ENCODE results near the gene ITGA3. TPM values are rescaled to one million over a fixed set of nuclear protein-coding genes. Genes with fewer than 3 reads are reported as not detected.

ITGA3 gene
- total RNA-seq, 3 donors from 2014 or later: 9.2 to 10.2 (median 9.4) TPM

GRCh38 chr17:50106393-50107131 lies 50.7 kb downstream of the ITGA3 start:
- no peaks in the 10 kb centered on the region for H3K4me1 Mint-ChIP-seq (ENCODE audit: low read depth)
- no peak for ATAC-seq
- peaks cover 13% of the 10 kb centered on the region for H3K36me3 Mint-ChIP-seq (ENCODE audit: insufficient read depth)
- no peak for DNase-seq
- H3K9me3 Mint-ChIP-seq: no peaks in the 10 kb centered on the region
- no peak overlapping the region for H3K4me3 Mint-ChIP-seq
- no peaks in the 10 kb centered on the region for H3K27me3 Mint-ChIP-seq (ENCODE audit: low read depth)

- H3K4me3 Mint-ChIP-seq: no peak overlapping the region
- no peaks in the 10 kb centered on the region for H3K9me3 Mint-ChIP-seq
- peaks cover 13% of the 10 kb centered on the region for H3K36me3 Mint-ChIP-seq (ENCODE audit: insufficient read depth)
- H3K27me3 Mint-ChIP-seq (ENCODE audit: low read depth): no peaks in the 10 kb centered on the region
- no peaks in the 10 kb centered on the region for H3K4me1 Mint-ChIP-seq (ENCODE audit: low read depth)
- DNase-seq (no peak), ATAC-seq (no peak)
Observed at GRCh38 chr17:50107790-50108414, 52.0 kb downstream of the ITGA3 start.

GRCh38 chr17:50108556-50108955 lies 52.6 kb downstream of the ITGA3 start:
- ATAC-seq (no peak), DNase-seq (no peak)
- Mint-ChIP-seq H3K36me3 (ENCODE audit: insufficient read depth) (peaks cover 13% of the 10 kb centered on the region), H3K4me1 (ENCODE audit: low read depth) (no peaks in the 10 kb centered on the region), H3K4me3 (no peak overlapping the region), H3K27me3 (ENCODE audit: low read depth) (no peaks in the 10 kb centered on the region), H3K9me3 (no peaks in the 10 kb centered on the region)

GRCh38 chr17:50109207-50109606 lies 53.3 kb downstream of the ITGA3 start:
- no peaks in the 10 kb centered on the region for H3K4me1 Mint-ChIP-seq (ENCODE audit: low read depth)
- ATAC-seq: no peak
- H3K27me3 Mint-ChIP-seq (ENCODE audit: low read depth): no peaks in the 10 kb centered on the region

GRCh38 chr17:50109785-50110184 lies 53.9 kb downstream of the ITGA3 start:
- ATAC-seq (no peak), DNase-seq (no peak)
- Mint-ChIP-seq H3K9me3 (no peaks in the 10 kb centered on the region), H3K36me3 (ENCODE audit: insufficient read depth) (peaks cover 13% of the 10 kb centered on the region), H3K4me1 (ENCODE audit: low read depth) (no peaks in the 10 kb centered on the region), H3K27me3 (ENCODE audit: low read depth) (no peaks in the 10 kb centered on the region), H3K4me3 (no peak overlapping the region)

More at GRCh38 chr17:50109207-50109606, 53.3 kb downstream of the ITGA3 start:
- no peak for DNase-seq
- H3K9me3 Mint-ChIP-seq: no peaks in the 10 kb centered on the region
- peaks cover 13% of the 10 kb centered on the region for H3K36me3 Mint-ChIP-seq (ENCODE audit: insufficient read depth)
- no peak overlapping the region for H3K4me3 Mint-ChIP-seq

DNA sequence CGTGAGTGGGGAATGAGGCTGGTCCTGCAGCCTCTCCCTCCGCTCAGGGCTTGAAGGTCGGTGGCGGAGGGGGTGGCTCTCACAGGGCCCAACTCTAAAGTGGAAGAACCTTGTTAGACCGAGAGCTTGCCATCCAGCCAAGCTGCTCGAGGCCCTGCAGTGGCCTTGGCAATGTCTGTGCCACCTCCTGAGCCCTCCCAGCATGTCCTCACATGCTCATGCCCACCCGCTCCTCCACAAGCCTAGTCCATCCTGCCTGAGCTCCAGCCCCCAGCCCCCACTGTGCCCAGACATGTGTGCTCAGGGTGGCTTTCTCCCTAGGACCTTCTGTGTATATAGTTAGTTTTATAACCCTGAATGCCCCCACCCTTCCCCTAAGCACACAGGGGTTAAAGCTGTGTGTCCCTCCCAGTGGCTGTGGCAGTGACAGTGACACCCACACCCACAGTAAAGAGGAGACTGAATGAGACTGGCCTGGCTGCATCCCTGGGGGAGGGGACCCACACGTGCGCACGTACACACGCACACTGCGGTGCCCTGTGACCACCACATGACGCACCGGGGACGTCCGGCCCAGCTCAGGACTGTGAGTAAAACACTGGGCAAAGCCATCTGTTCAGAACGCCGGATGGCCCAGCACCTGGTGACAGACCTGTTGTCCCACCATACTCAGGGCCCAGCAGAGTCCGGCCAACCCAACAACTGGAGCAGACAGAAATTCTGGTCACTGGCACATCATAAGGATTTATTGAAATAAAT lies 54.9 kb downstream of the ITGA3 start:
- ATAC-seq (no peak), DNase-seq (no peak)
- peaks cover 7% of the 10 kb centered on the region for H3K27me3 Mint-ChIP-seq (ENCODE audit: low read depth)
- no peaks in the 10 kb centered on the region for H3K9me3 Mint-ChIP-seq
- H3K36me3 Mint-ChIP-seq (ENCODE audit: insufficient read depth): peaks cover 11% of the 10 kb centered on the region
- H3K4me3 Mint-ChIP-seq: no peak overlapping the region
- H3K4me1 Mint-ChIP-seq (ENCODE audit: low read depth): peaks cover 3% of the 10 kb centered on the region

DNA sequence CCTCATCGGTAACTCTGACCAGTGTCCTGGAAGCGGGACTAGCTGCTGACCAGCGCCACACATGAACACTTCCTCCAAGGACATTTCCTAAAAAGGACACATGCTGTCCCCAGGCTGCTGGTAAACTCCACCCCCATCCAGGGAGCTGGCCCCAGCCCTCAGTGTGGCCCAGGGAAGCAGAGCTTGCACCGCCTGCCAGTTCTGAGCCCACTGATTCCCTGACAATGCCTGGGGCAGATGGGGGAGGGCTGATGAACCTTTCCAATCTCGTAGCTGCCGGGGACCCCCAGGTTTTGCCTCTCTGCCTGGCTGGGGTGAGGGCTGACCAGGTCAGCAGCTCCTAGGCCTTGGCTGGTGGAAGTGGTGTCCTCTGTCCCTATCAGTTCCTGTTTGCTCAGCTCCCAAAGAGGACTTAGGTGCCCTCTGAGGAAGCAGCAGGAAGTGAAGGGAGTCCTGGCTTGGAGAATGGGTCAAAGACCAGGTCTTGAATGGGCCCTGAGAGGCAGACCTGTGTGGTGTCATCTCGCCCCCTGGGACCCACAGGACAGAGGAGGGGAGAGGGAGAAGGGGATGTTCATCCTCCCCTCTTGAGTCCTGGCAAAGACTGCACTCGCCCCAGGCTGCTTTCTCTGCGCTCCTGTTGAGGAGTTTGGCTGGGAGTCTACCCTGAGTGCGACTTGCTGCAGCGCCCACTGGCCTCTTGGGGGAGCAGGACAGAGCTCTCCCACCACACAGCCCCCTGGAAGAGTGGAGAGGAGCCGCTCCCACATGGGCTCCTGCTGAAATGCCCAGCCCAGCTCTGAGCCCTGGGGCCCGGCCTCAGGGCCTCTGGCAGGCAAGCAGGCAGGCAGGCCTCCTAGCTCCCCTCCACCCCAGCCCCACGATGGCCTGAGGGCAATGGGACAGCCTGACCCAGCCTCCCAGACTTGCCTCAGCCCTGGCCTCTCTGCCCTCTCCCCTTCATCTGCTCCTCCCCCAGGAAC lies 56.1 kb downstream of the ITGA3 start:
- no peak for DNase-seq
- Mint-ChIP-seq H3K36me3 (ENCODE audit: insufficient read depth) (peaks cover 8% of the 10 kb centered on the region), H3K27me3 (ENCODE audit: low read depth) (peaks cover 14% of the 10 kb centered on the region), H3K9me3 (no peaks in the 10 kb centered on the region), H3K4me3 (no peak overlapping the region), H3K4me1 (ENCODE audit: low read depth) (peaks cover 7% of the 10 kb centered on the region)
- no peak for ATAC-seq

DNA sequence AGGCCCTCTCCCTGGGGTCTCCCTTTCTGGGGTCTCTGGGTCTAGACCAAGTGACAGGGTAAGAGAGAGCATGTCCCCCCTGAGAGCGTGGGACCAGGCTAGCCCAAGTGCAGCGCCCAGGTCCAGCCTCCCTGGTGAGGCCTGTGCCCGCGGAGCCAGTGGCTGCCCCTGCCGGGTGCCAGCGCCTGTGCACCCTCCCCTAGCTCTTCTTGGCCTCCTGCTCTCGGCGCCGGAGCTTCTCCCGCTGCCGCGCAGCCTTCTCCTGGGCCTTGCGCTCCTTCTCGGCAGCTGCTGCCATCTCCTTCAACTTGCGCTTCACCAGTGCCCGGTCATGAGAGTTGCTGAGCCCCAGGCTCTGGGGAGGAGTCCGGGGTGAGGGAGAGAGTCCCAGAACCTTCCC lies 56.8 kb downstream of the ITGA3 start:
- H3K27me3 Mint-ChIP-seq (ENCODE audit: low read depth): peaks cover 17% of the 10 kb centered on the region
- no peak for DNase-seq
- H3K36me3 Mint-ChIP-seq (ENCODE audit: insufficient read depth): peaks cover 3% of the 10 kb centered on the region
- H3K9me3 Mint-ChIP-seq: no peaks in the 10 kb centered on the region
- peaks cover 10% of the 10 kb centered on the region for H3K4me1 Mint-ChIP-seq (ENCODE audit: low read depth)
- H3K4me3 Mint-ChIP-seq: no peak overlapping the region
- ATAC-seq: no peak

DNA sequence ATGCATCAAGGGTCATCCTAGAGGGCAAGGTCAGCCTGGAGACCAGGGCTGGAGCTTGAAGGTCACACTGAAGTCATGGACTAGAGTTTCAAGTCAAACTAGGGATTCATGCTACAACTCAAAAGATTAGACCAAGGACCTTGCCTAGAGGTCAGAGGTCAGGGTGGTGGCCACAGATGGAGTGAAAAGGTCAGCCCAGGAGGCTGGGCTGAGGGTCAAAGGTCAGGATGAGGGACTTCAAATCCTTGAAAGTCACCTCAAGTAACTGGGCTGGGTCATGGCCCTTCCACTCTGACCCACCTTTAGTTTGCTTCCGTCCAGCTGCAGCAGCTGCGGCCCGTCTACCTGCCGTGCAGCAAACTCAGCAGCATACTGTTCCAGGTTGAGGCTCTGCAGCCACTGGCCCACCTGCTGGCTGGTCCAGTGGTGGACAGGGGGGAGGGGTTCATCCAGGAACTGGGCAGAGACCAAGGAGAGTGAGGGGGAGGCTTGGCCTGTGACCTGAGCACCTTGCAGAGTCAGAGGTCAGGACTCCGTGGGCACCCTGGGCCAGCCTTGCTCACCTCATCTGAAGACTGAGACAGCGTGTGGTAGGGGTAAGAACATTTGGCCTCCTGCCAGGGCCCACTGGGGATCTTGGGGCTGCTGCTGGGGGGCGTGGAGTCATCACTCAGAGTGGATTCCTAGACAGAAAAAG lies 57.9 kb downstream of the ITGA3 start:
- Mint-ChIP-seq H3K36me3 (ENCODE audit: insufficient read depth) (peaks cover 1% of the 10 kb centered on the region), H3K27me3 (ENCODE audit: low read depth) (peaks cover 26% of the 10 kb centered on the region), H3K4me1 (ENCODE audit: low read depth) (peaks cover 10% of the 10 kb centered on the region), H3K9me3 (no peaks in the 10 kb centered on the region), H3K4me3 (no peak overlapping the region)
- DNase-seq: no peak
- no peak for ATAC-seq

- Mint-ChIP-seq H3K36me3 (ENCODE audit: insufficient read depth) (no peaks in the 10 kb centered on the region), H3K27me3 (ENCODE audit: low read depth) (peaks cover 27% of the 10 kb centered on the region), H3K9me3 (no peaks in the 10 kb centered on the region), H3K4me3 (no peak overlapping the region), H3K4me1 (ENCODE audit: low read depth) (peaks cover 10% of the 10 kb centered on the region)
- no peak for ATAC-seq
- no peak for DNase-seq
Observed at GRCh38 chr17:50114401-50114800, 58.5 kb downstream of the ITGA3 start.

GRCh38 chr17:50114849-50115357 lies 59.0 kb downstream of the ITGA3 start:
- Mint-ChIP-seq H3K36me3 (ENCODE audit: insufficient read depth) (no peaks in the 10 kb centered on the region), H3K4me3 (no peak overlapping the region), H3K9me3 (no peaks in the 10 kb centered on the region), H3K27me3 (ENCODE audit: low read depth) (peaks cover 27% of the 10 kb centered on the region), H3K4me1 (ENCODE audit: low read depth) (peaks cover 10% of the 10 kb centered on the region)
- DNase-seq (peak; percentile 15), ATAC-seq (peak in 1 of 2 donors; percentile 33)

GRCh38 chr17:50115756-50116155 lies 59.8 kb downstream of the ITGA3 start:
- DNase-seq (no peak), ATAC-seq (no peak)
- Mint-ChIP-seq H3K4me3 (no peak overlapping the region), H3K36me3 (ENCODE audit: insufficient read depth) (no peaks in the 10 kb centered on the region), H3K27me3 (ENCODE audit: low read depth) (peaks cover 31% of the 10 kb centered on the region), H3K4me1 (ENCODE audit: low read depth) (peaks cover 10% of the 10 kb centered on the region), H3K9me3 (no peaks in the 10 kb centered on the region)

Data from activated T-cell treated with anti-CD3 and anti-CD28 coated beads, Interleukin-2, amount 50 U/mL, for 4 hours (primary cell).